ENCODE results near the gene DCAKD.

The DCAKD gene

GRCh38 chr17:45029096-45029495, 22.3 kb downstream of the DCAKD start:
- no peak for DNase-seq (ENCODE audit: extremely low read depth, low read depth)
- no peak for TF ChIP-seq CTCF (IDR thresholded peaks at IDR 0.05; ENCODE audit: low read depth, low read length)

- no peak for DNase-seq (ENCODE audit: extremely low read depth, low read depth)
- no peak for TF ChIP-seq CTCF (IDR thresholded peaks at IDR 0.05; ENCODE audit: low read depth, low read length)
Observed at GRCh38 chr17:45022655-45023339, 28.6 kb downstream of the DCAKD start.

GRCh38 chr17:45022288-45022648, 29.2 kb downstream of the DCAKD start:
- no peak; the same call in 1 of the 2 replicates for TF ChIP-seq CTCF (IDR thresholded peaks at IDR 0.05; ENCODE audit: low read depth, low read length)

GRCh38 chr17:45021607-45022287, 29.7 kb downstream of the DCAKD start:
- TF ChIP-seq CTCF (IDR thresholded peaks at IDR 0.05; ENCODE audit: low read depth, low read length), result peak; percentile 49
- DNase-seq (ENCODE audit: extremely low read depth, low read depth), result no peak

More at GRCh38 chr17:45022288-45022648, 29.2 kb downstream of the DCAKD start:
- no peak for DNase-seq (ENCODE audit: extremely low read depth, low read depth)

- no peak for TF ChIP-seq CTCF (IDR thresholded peaks at IDR 0.05; ENCODE audit: low read depth, low read length)
- DNase-seq (ENCODE audit: extremely low read depth, low read depth), result no peak
Observed at GRCh38 chr17:45020354-45021138, 30.9 kb downstream of the DCAKD start.

- TF ChIP-seq CTCF (IDR thresholded peaks at IDR 0.05; ENCODE audit: low read depth, low read length), result peak; percentile 26
- DNase-seq (ENCODE audit: extremely low read depth, low read depth), result no peak
Observed at GRCh38 chr17:45018848-45019711, 32.4 kb downstream of the DCAKD start.

Data from AG09319 (cell line).